Sigmoid colon (tissue), 7 donors: Measurements from ENCODE around the gene GABRB3. TPM values are rescaled to one million over a fixed set of nuclear protein-coding genes. Genes with fewer than 3 reads are reported as not detected.

Source experiments
- DNase-seq: peaks from one replicate; pipeline ENCODE4 v3.0.0-alpha.2; 2019
- H3K27ac ChIP-seq, 4 donors: fragments of 200-600 bp; sonication (generic); one replicate each; pipeline ENCODE4 v1.5.1; 2016 to 2019; ENCODE audit warnings: mild to moderate bottlenecking in 1 of 4
- H3K27me3 ChIP-seq, 3 donors: fragments of 200-600 bp; sonication (generic); one replicate each; pipeline ENCODE4 v1.5.1; 2019; ENCODE audit warnings: mild to moderate bottlenecking in 1 of 3
- H3K36me3 ChIP-seq, 4 donors: fragments of 200-600 bp; sonication (generic); one replicate each; pipeline ENCODE4 v1.5.1; 2016 to 2019
- H3K4me1 ChIP-seq, 4 donors: fragments of 200-600 bp; sonication (generic); one replicate each; pipeline ENCODE4 v1.5.1; 2017 to 2019
- H3K4me3 ChIP-seq, 4 donors: fragments of 200-600 bp; sonication (generic); one replicate each; pipeline ENCODE4 v1.5.1; 2017 to 2019; ENCODE audit warnings: mild to moderate bottlenecking in 2 of 4, moderate library complexity in 1 of 4
- H3K9me3 ChIP-seq, 4 donors: fragments of 200-600 bp in 3 of 4; sonication (generic) in 3 of 4; one replicate each; pipeline versions ENCODE4 v1.5.1 to v1.6.1; 2013 to 2019
- CTCF ChIP-seq, 4 experiments: fragments of 450-650 bp in 3 of 4; fragments of 200-600 bp in 1 of 4; IDR thresholded peaks; one replicate each; pipeline ENCODE4 v1.5.1; 2016 to 2019; ENCODE audit warnings: antibody characterized with exemption in 4 of 4, mild to moderate bottlenecking in 3 of 4, moderate library complexity in 2 of 4
- EP300 ChIP-seq, 4 donors: sonication (generic); formaldehyde crosslinking; IDR thresholded peaks; one replicate each; pipeline ENCODE4 v1.6.1; 2017; ENCODE audit warnings: antibody characterized with exemption in 4 of 4
- POLR2A ChIP-seq, 2 donors: fragments of 450-650 bp; IDR thresholded peaks; one replicate each; pipeline ENCODE4 v1.6.1; 2016; ENCODE audit warnings: antibody characterized with exemption in 2 of 2, mild to moderate bottlenecking in 2 of 2, moderate library complexity in 2 of 2
- POLR2AphosphoS5 ChIP-seq, 4 donors: sonication (generic); formaldehyde crosslinking; IDR thresholded peaks; one replicate each; pipeline ENCODE4 v1.6.1; 2017; ENCODE audit warnings: antibody characterized with exemption in 4 of 4
- WGBS, 2 donors: extraction: QIAGEN DNeasy Blood & Tissue Kit; methylation state at CpG; one replicate each; pipeline ENCODE4 v1.1.7; 2013; 5-methylcytosine and 5-hydroxymethylcytosine counted together
- intact Hi-C: fragments of 100-400 bp; cut with DNase I; formaldehyde crosslinking; loops from one replicate; pipeline ENCODE4 v1.15.1; 2023
- polyA plus RNA-seq, 3 donors: library from polyadenylated mRNA; stranded (reverse); fragments of 200-250 nt; gene quantifications; one replicate each; pipeline ENCODE4 v1.2.3, GENCODE V29; 2013
- total RNA-seq, 4 donors: library from RNA; depleted of rRNA; stranded (reverse); fragments of >200 nt; gene quantifications; one replicate each; pipeline ENCODE4 v1.1.0, GENCODE V29; 2016
- donor health status: healthy with polysubstance abuse.
- donor health status: Bipolar disorder and iron deficiency.
- donor health status: healthy.

The GABRB3 gene
- total and polyA plus RNA-seq, 7 donors: 0.23 to 4.6 (median 1.0) TPM

- no peak for TF ChIP-seq POLR2AphosphoS5 (IDR thresholded peaks at IDR 0.05)
- no peak for TF ChIP-seq EP300 (IDR thresholded peaks at IDR 0.05)
- TF ChIP-seq POLR2A (IDR thresholded peaks at IDR 0.05): no peak
- no peaks in the 10 kb centered on the region for H3K36me3 ChIP-seq
- no peaks in the 10 kb centered on the region for H3K9me3 ChIP-seq
- H3K4me1 ChIP-seq: peaks cover 0 to under 1% (median 0%) of the 10 kb centered on the region in 4 donors
- H3K4me3 ChIP-seq: no peak overlapping the region
- intact Hi-C loops: no loop called here
- H3K27me3 ChIP-seq: peaks cover 0 to 43% (median 12%) of the 10 kb centered on the region in 3 donors
- 38 to 45% methylated on average over 1 of the region's 1 CpG for WGBS, 2 donors
- H3K27ac ChIP-seq: no peak overlapping the region
- no peak for DNase-seq
Observed at GRCh38 chr15:26766262-26766661, 6.6 kb downstream of the GABRB3 start.

GRCh38 chr15:26759986-26760385, 12.9 kb downstream of the GABRB3 start:
- H3K4me1 ChIP-seq: no peaks in the 10 kb centered on the region
- H3K27me3 ChIP-seq: no peaks in the 10 kb centered on the region
- DNase-seq: no peak
- H3K9me3 ChIP-seq: peaks cover 0 to 3% (median 0%) of the 10 kb centered on the region in 4 donors
- no peak overlapping the region for H3K27ac ChIP-seq
- TF ChIP-seq POLR2AphosphoS5 (IDR thresholded peaks at IDR 0.05) (no peak), EP300 (IDR thresholded peaks at IDR 0.05) (no peak), CTCF (IDR thresholded peaks at IDR 0.05) (no peak), POLR2A (IDR thresholded peaks at IDR 0.05) (no peak)
- intact Hi-C loops: no loop called here
- no peak overlapping the region for H3K4me3 ChIP-seq
- H3K36me3 ChIP-seq: no peaks in the 10 kb centered on the region
- 64 to 69% methylated on average over 5 of the region's 5 CpGs for WGBS, 2 donors

- intact Hi-C loops: no loop called here
- 48 to 57% methylated on average over 4 of the region's 4 CpGs for WGBS, 2 donors
- H3K9me3 ChIP-seq: peaks cover 0 to 3% (median 0%) of the 10 kb centered on the region in 4 donors
- no peaks in the 10 kb centered on the region for H3K27me3 ChIP-seq
- DNase-seq: no peak
- H3K4me3 ChIP-seq: no peak overlapping the region
- H3K27ac ChIP-seq: no peak overlapping the region
- no peaks in the 10 kb centered on the region for H3K36me3 ChIP-seq
- TF ChIP-seq POLR2AphosphoS5 (IDR thresholded peaks at IDR 0.05) (no peak), POLR2A (IDR thresholded peaks at IDR 0.05) (no peak), EP300 (IDR thresholded peaks at IDR 0.05) (no peak), CTCF (IDR thresholded peaks at IDR 0.05) (no peak)
- H3K4me1 ChIP-seq: no peaks in the 10 kb centered on the region
Observed at GRCh38 chr15:26758079-26758478, 14.8 kb downstream of the GABRB3 start.

- Histone ChIP-seq H3K36me3 (no peaks in the 10 kb centered on the region), H3K4me1 (no peaks in the 10 kb centered on the region), H3K4me3 (no peak overlapping the region), H3K27ac (no peak overlapping the region), H3K27me3 (no peaks in the 10 kb centered on the region), H3K9me3 (peaks cover 0 to 3% (median 0%) of the 10 kb centered on the region in 4 donors)
- DNase-seq: no peak
- 59 to 63% methylated on average over 8 of the region's 8 CpGs for WGBS, 2 donors
- intact Hi-C loops: no loop called here
- no peak for TF ChIP-seq CTCF (IDR thresholded peaks at IDR 0.05)
- TF ChIP-seq EP300 (IDR thresholded peaks at IDR 0.05): no peak
- TF ChIP-seq POLR2AphosphoS5 (IDR thresholded peaks at IDR 0.05): no peak
- no peak for TF ChIP-seq POLR2A (IDR thresholded peaks at IDR 0.05)
Observed at GRCh38 chr15:26757141-26757540, 15.7 kb downstream of the GABRB3 start.

- Histone ChIP-seq H3K9me3 (peaks cover 0 to 4% (median 0%) of the 10 kb centered on the region in 4 donors), H3K4me1 (no peaks in the 10 kb centered on the region), H3K4me3 (no peak overlapping the region), H3K27ac (no peak overlapping the region), H3K27me3 (no peaks in the 10 kb centered on the region), H3K36me3 (no peaks in the 10 kb centered on the region)
- no peak for DNase-seq
- intact Hi-C loops: no loop called here
- WGBS, 2 donors: 72 to 74% methylated on average over 7 of the region's 7 CpGs
- TF ChIP-seq POLR2A (IDR thresholded peaks at IDR 0.05) (no peak), CTCF (IDR thresholded peaks at IDR 0.05) (no peak), POLR2AphosphoS5 (IDR thresholded peaks at IDR 0.05) (no peak), EP300 (IDR thresholded peaks at IDR 0.05) (no peak)
Observed at GRCh38 chr15:26744894-26745293, 28.0 kb downstream of the GABRB3 start.
